Measurements from ENCODE around the gene PPP3CA.

- TF ChIP-seq POLR2A (IDR thresholded peaks at IDR 0.05) (no peak), CTCF (IDR thresholded peaks at IDR 0.05) (no peak)
These were observed 332.9 kb downstream of the PPP3CA start for GRCh38 chr4:101014417-101014816.
